Right lobe of liver (tissue), 4 donors: ENCODE measurements around the gene MYO1D.

Experiments
- POLR2A ChIP-seq: fragments of 450-650 bp; IDR thresholded peaks from one replicate; pipeline ENCODE4 v1.6.1; 2017; ENCODE audit warnings: antibody characterized with exemption, mild to moderate bottlenecking
- TF ChIP-seq, protein P1 (sequence below), 4 donors: fragments of 200-600 bp in 3 of 4; fragments of 450-650 bp in 1 of 4; IDR thresholded peaks; one replicate each; pipeline versions ENCODE4 v1.5.1 to v1.8.0; 2016 to 2022; ENCODE audit warnings: antibody characterized with exemption in 4 of 4, mild to moderate bottlenecking in 2 of 4
- donor health status: DM: no; HTN: no; CAD: no.
- donor health status: DM: no; HTN: no; CAD: no.
- donor health status: DM: no; HTN: yes; CAD: no.

DNA sequence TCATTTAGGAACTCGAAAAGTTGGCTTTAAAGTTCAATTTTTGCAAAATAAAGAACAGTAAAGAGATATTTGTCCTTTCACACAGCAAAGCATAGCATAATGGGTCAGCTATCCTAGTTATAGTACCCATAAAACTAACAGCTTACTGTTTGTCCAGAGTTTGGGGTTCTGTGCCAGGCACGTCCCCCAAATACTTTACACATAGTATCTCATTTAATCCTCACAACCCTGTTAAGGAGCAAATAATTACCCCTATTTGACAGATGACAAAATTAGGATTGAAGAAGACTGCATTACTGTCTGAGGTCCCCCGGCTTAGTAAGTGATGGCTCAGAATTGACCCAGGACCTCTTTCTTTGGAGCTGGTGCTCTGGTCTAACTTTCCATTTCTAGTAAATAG is 52.6 kb downstream of the MYO1D start:
- TF ChIP-seq, protein P1, sequence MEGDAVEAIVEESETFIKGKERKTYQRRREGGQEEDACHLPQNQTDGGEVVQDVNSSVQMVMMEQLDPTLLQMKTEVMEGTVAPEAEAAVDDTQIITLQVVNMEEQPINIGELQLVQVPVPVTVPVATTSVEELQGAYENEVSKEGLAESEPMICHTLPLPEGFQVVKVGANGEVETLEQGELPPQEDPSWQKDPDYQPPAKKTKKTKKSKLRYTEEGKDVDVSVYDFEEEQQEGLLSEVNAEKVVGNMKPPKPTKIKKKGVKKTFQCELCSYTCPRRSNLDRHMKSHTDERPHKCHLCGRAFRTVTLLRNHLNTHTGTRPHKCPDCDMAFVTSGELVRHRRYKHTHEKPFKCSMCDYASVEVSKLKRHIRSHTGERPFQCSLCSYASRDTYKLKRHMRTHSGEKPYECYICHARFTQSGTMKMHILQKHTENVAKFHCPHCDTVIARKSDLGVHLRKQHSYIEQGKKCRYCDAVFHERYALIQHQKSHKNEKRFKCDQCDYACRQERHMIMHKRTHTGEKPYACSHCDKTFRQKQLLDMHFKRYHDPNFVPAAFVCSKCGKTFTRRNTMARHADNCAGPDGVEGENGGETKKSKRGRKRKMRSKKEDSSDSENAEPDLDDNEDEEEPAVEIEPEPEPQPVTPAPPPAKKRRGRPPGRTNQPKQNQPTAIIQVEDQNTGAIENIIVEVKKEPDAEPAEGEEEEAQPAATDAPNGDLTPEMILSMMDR (IDR thresholded peaks at IDR 0.05): no peak
- TF ChIP-seq POLR2A: no peak
